Liver (tissue), 9 donors: ENCODE results near the gene MYOT. TPM values are rescaled to one million over a fixed set of nuclear protein-coding genes. Genes with fewer than 3 reads are reported as not detected.

Source experiments
- DNase-seq: peaks from one replicate; pipeline ENCODE4 v3.0.0-alpha.2; 2017; ENCODE audit warnings: low spot score
- H3K27ac ChIP-seq, 2 donors: one replicate each; pipeline ENCODE4 v1.7.0; 2013; ENCODE audit warnings: inconsistent platforms in 2 of 2, low read length in 2 of 2, control low read depth in 1 of 2, low read depth in 1 of 2, mild to moderate bottlenecking in 1 of 2
- H3K27me3 ChIP-seq, 4 donors: one replicate each; pipeline versions ENCODE4 v1.6.1 to v1.7.0; 2013; ENCODE audit warnings: low read length in 3 of 4, inconsistent platforms in 1 of 4, mild to moderate bottlenecking in 1 of 4, moderate library complexity in 1 of 4; ENCODE audit not compliant: control insufficient read depth in 4 of 4, insufficient read depth in 4 of 4
- H3K36me3 ChIP-seq, 4 donors: one replicate each; pipeline versions ENCODE4 v1.6.1 to v1.7.0; 2013; ENCODE audit warnings: low read length in 3 of 4, mild to moderate bottlenecking in 3 of 4, low read depth in 1 of 4, moderate library complexity in 1 of 4; ENCODE audit not compliant: control insufficient read depth in 4 of 4, insufficient read depth in 3 of 4
- H3K4me1 ChIP-seq, 4 donors: one replicate each; pipeline versions ENCODE4 v1.6.1 to v1.7.0; 2013; ENCODE audit warnings: low read length in 3 of 4, mild to moderate bottlenecking in 3 of 4, moderate library complexity in 1 of 4; ENCODE audit not compliant: control insufficient read depth in 4 of 4, insufficient read depth in 4 of 4
- H3K4me3 ChIP-seq, 3 donors: one replicate each; pipeline versions ENCODE4 v1.6.1 to v1.7.0; 2013; ENCODE audit warnings: low read length in 3 of 3, control low read depth in 1 of 3, low read depth in 1 of 3, mild to moderate bottlenecking in 1 of 3
- H3K9ac ChIP-seq, 2 donors: one replicate each; pipeline ENCODE4 v1.7.0; 2013; ENCODE audit warnings: low read length in 2 of 2, mild to moderate bottlenecking in 2 of 2, moderate library complexity in 2 of 2, control low read depth in 1 of 2, low read depth in 1 of 2
- H3K9me3 ChIP-seq, 4 donors: one replicate each; pipeline versions ENCODE4 v1.6.1 to v1.7.0; 2013; ENCODE audit warnings: low read length in 3 of 4; ENCODE audit not compliant: control insufficient read depth in 4 of 4
- ATF3 ChIP-seq: IDR thresholded peaks from 2 replicates; pipeline ENCODE4 v1.6.1; 2016; ENCODE audit warnings: antibody characterized with exemption
- CTCF ChIP-seq: fragments of 150-350 bp; IDR thresholded peaks from 2 replicates; pipeline ENCODE4 v1.5.1; 2017; ENCODE audit warnings: improper control_type of control experiment, low read depth, low read length; ENCODE audit not compliant: missing input control
- EGR1 ChIP-seq, 2 donors: IDR thresholded peaks; 2 replicates each; pipeline ENCODE4 v1.6.1; 2016 to 2018; ENCODE audit warnings: antibody characterized with exemption in 2 of 2, low read depth in 2 of 2
- FOXA1 ChIP-seq: IDR thresholded peaks from 2 replicates; pipeline ENCODE4 v1.6.1; 2016; ENCODE audit warnings: antibody characterized with exemption
- FOXA2 ChIP-seq: IDR thresholded peaks from 2 replicates; pipeline ENCODE4 v1.6.1; 2016; ENCODE audit warnings: antibody characterized with exemption
- GABPA ChIP-seq, 2 donors: IDR thresholded peaks in 1 of 2; conservative IDR thresholded peaks in 1 of 2; 2 replicates each; pipeline ENCODE4 v1.6.1; 2016; ENCODE audit warnings: antibody characterized with exemption in 2 of 2, mild to moderate bottlenecking in 1 of 2, moderate library complexity in 1 of 2
- HNF4A ChIP-seq, 2 donors: conservative IDR thresholded peaks; 2 replicates each; pipeline ENCODE4 v1.6.1; 2016; ENCODE audit warnings: antibody characterized with exemption in 2 of 2, mild to moderate bottlenecking in 2 of 2
- HNF4G ChIP-seq: IDR thresholded peaks from 2 replicates; pipeline ENCODE4 v1.6.1; 2016; ENCODE audit warnings: antibody characterized with exemption
- JUND ChIP-seq, 2 donors: IDR thresholded peaks; 2 replicates each; pipeline ENCODE4 v1.6.1; 2016; ENCODE audit warnings: antibody characterized with exemption in 2 of 2
- MAX ChIP-seq: IDR thresholded peaks from 2 replicates; pipeline ENCODE4 v1.6.1; 2016; ENCODE audit warnings: antibody characterized with exemption
- NR2F2 ChIP-seq: IDR thresholded peaks from 2 replicates; pipeline ENCODE4 v1.6.1; 2016; ENCODE audit warnings: antibody characterized with exemption
- RAD21 ChIP-seq, 2 donors: IDR thresholded peaks; 2 replicates each; pipeline ENCODE4 v1.6.1; 2016; ENCODE audit warnings: antibody characterized with exemption in 2 of 2, mild to moderate bottlenecking in 2 of 2
- REST ChIP-seq: IDR thresholded peaks from 2 replicates; pipeline ENCODE4 v1.6.1; 2016; ENCODE audit warnings: antibody characterized with exemption, mild to moderate bottlenecking
- RXRA ChIP-seq, 2 donors: IDR thresholded peaks; 2 replicates each; pipeline ENCODE4 v1.6.1; 2017 to 2018; ENCODE audit warnings: antibody characterized with exemption in 2 of 2, mild to moderate bottlenecking in 1 of 2
- SP1 ChIP-seq: IDR thresholded peaks from 2 replicates; pipeline ENCODE4 v1.6.1; 2018; ENCODE audit warnings: antibody characterized with exemption, mild to moderate bottlenecking
- TAF1 ChIP-seq: conservative IDR thresholded peaks from 2 replicates; pipeline ENCODE4 v1.6.1; 2016; ENCODE audit warnings: antibody characterized with exemption, mild to moderate bottlenecking
- YY1 ChIP-seq: IDR thresholded peaks from 2 replicates; pipeline ENCODE4 v1.6.1; 2016; ENCODE audit warnings: antibody characterized with exemption, mild to moderate bottlenecking
- ZBTB33 ChIP-seq: IDR thresholded peaks from 2 replicates; pipeline ENCODE4 v1.6.1; 2016; ENCODE audit warnings: antibody characterized with exemption
- WGBS: extraction: QIAGEN DNeasy Blood & Tissue Kit; methylation state at CpG from one replicate; pipeline ENCODE4 v1.1.7; 2013; 5-methylcytosine and 5-hydroxymethylcytosine counted together
- polyA plus RNA-seq, 2 donors: library from polyadenylated mRNA; stranded (reverse) in 1 of 2; unstranded in 1 of 2; fragments of 200-250 nt in 1 of 2; fragments of >200 nt in 1 of 2; fragmentation: Nextera tagmentation in 1 of 2; extraction: Ambion mirVana in 1 of 2; gene quantifications; one replicate each; pipeline versions ENCODE4 v1.2.1 to v1.2.3, GENCODE V29; 2013 to 2015
- total RNA-seq, 2 donors: library from RNA; depleted of rRNA; stranded (reverse); fragments of >200 nt; gene quantifications; one replicate each; pipeline ENCODE4 v1.2.3, GENCODE V29; 2014
- donor health status: healthy.
- donor health status: healthy.
- donor health status: healthy.
- donor health status: healthy.
- donor health status: healthy.

Gene MYOT
- total and polyA plus RNA-seq, 4 donors = 0.05 to 1.3 (median 0.34) TPM

- no peaks in the 10 kb centered on the region for H3K9me3 ChIP-seq
- WGBS = 73% methylated on average over 4 of the region's 4 CpGs
- no peak for DNase-seq
- no peaks in the 10 kb centered on the region for H3K4me1 ChIP-seq
- H3K4me3 ChIP-seq = no peak overlapping the region
- no peak overlapping the region for H3K27ac ChIP-seq
- TF ChIP-seq RAD21 (IDR thresholded peaks at IDR 0.05) = peak in 1 of 2 donors; percentile 11
- TF ChIP-seq GABPA (IDR thresholded peaks at IDR 0.05 in 1 of 2, conservative IDR thresholded peaks at IDR 0.05 in 1 of 2) = no peak
- no peak overlapping the region for H3K9ac ChIP-seq
- H3K36me3 ChIP-seq = no peaks in the 10 kb centered on the region
- no peaks in the 10 kb centered on the region for H3K27me3 ChIP-seq
Observed at GRCh38 chr5:137923856-137924255, 56.2 kb downstream of the MYOT start.

- TF ChIP-seq YY1 (no peak), ZBTB33 (no peak), NR2F2 (no peak), GABPA (IDR thresholded peaks at IDR 0.05 in 1 of 2, conservative IDR thresholded peaks at IDR 0.05 in 1 of 2) (no peak), FOXA1 (no peak), MAX (no peak), HNF4G (no peak), RXRA (IDR thresholded peaks at IDR 0.05) (no peak)
- Histone ChIP-seq H3K4me1 (no peaks in the 10 kb centered on the region), H3K27ac (no peak overlapping the region), H3K9me3 (no peaks in the 10 kb centered on the region), H3K27me3 (no peaks in the 10 kb centered on the region), H3K36me3 (peaks cover 0 to 5% (median 2%) of the 10 kb centered on the region in 4 donors), H3K9ac (no peak overlapping the region), H3K4me3 (no peak overlapping the region)
- DNase-seq = no peak
- 58% methylated on average over 3 of the region's 3 CpGs for WGBS
Observed at GRCh38 chr5:137932800-137933199, 65.1 kb downstream of the MYOT start.

- no peak overlapping the region for H3K4me3 ChIP-seq
- H3K36me3 ChIP-seq = peaks cover 1 to 10% (median 2%) of the 10 kb centered on the region in 4 donors
- no peak for DNase-seq
- H3K27ac ChIP-seq = no peak overlapping the region
- no peaks in the 10 kb centered on the region for H3K4me1 ChIP-seq
- WGBS = 68% methylated on average over 3 of the region's 3 CpGs
- H3K27me3 ChIP-seq = no peaks in the 10 kb centered on the region
- H3K9me3 ChIP-seq = no peaks in the 10 kb centered on the region
- TF ChIP-seq HNF4A (conservative IDR thresholded peaks at IDR 0.05) (no peak), YY1 (no peak), JUND (IDR thresholded peaks at IDR 0.05) (no peak), HNF4G (no peak), GABPA (IDR thresholded peaks at IDR 0.05 in 1 of 2, conservative IDR thresholded peaks at IDR 0.05 in 1 of 2) (no peak), ZBTB33 (no peak), FOXA1 (no peak), TAF1 (no peak), ATF3 (no peak), REST (no peak), CTCF (no peak), FOXA2 (no peak), NR2F2 (no peak), RXRA (IDR thresholded peaks at IDR 0.05) (no peak), SP1 (no peak), RAD21 (IDR thresholded peaks at IDR 0.05) (no peak), EGR1 (IDR thresholded peaks at IDR 0.05; ENCODE audit: low read depth in 2 of 2) (no peak), MAX (no peak)
- no peak overlapping the region for H3K9ac ChIP-seq
Observed at GRCh38 chr5:137933491-137933911, 65.8 kb downstream of the MYOT start.
